ENCODE data around the gene ZCCHC12.
"Not testable (repeated sequence)": the region's sequence is repeated elsewhere in the genome, so short reads cannot be mapped to it uniquely, and the experiment has no call there.

The ZCCHC12 gene

DNA sequence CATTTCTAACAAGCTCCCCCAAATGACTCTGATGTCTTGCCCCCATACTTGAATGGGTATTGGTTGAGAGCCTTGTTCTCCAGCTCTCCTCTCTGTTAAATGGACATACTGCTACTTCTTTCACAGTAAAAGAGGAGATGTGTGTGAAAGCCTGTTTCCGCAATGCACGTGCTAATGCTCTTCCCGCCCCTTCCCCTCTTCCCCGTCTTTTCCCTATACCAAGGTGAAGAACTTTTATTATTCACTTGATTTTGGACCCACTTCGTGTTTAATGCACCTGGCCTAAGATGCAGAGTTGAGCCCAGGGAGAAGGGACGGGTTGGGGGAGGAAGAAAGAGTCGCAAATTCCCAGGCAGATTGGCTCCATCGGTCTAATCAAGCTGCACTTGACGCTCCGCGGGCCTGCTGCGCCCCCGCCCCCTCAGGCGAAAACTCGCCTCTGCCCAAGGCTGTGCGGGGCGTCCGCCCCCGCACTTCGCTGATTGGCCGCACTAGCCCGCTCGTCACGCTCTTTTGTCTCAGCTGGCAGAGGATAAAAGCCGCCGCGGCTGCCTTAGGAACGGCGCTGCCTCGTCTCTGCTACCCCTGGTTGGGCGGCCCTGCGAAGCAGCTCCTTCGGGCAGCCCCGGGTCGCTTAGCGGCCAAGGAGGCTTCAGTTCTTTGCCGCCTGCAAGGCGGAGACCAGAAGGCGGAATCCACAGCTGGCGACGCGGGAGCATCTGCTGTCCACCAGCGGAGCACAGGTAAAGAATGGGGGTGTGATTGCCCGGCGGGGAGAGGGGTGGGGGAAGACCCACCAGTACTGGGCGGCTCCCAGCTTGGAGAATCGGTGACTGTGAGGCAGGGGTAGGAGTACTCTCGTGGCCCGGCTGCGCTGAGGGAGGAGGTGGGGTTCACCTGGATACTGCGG, at the start of gene ZCCHC12:
Gene ZCCHC12 (plus strand): TSS at position 562 of the 910 bp plus-strand sequence. CDS start 1,421 bp downstream, outside the sequence.
- peak; percentile 19 for DNase-seq

DNA sequence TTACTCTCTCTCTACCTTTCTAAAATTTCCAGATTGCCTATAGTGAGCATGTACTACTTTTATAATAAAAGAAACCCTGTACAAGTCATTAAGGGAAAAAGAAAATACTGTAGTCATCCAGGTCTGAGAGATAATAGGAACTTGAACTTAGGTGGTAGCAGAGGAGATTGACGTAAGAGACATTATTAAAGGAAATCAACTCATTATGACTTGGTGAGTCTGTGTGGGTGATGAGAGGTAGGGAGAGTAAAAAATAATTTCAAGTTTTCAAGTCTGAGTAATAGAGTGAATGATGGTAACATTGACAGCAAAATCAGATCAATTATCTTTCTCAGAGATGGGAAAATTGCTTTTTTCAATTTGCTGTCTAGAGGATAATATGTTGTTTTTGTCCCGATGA, 44.0 kb upstream of the ZCCHC12 start:
- DNase-seq, result no peak

DNA sequence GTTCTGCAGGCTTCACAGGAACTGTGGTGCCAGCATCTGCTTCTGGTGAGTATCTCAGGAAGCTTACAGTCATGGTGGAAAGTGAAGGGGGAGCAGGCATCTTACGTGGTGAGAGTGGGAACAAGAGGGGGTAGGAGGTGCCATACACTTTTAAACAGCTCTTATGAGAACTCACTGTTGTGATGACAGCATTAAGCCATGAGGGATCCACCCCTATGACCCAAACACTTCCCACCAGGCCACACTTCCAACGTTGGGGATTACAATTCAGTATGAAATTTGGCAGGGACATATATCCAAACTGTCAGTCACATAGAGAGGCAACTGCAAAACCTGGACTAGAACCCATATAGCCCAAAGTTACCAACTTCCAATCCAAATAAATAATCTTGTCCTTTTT, 43.1 kb upstream of the ZCCHC12 start:
- no peak for DNase-seq

DNA sequence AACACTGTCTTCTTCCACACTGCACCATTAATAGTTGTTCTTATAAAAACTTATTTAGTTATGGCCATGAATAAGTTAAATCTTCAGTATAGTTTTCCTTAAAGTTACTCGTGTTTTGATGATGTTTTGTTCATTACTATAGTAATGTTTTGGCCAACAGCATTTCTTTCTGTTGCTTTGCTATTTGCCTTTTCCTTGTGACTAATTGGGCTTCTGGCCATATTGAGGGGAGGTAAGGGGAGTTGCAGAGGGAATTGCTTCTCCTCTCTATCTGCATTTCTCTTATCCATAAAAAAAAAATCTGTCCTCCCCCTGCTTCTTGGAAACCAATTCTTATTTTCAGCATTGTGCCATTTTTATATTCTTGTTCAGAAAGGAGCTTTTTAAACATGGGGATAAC, 42.7 kb upstream of the ZCCHC12 start:
- no peak for DNase-seq

DNA sequence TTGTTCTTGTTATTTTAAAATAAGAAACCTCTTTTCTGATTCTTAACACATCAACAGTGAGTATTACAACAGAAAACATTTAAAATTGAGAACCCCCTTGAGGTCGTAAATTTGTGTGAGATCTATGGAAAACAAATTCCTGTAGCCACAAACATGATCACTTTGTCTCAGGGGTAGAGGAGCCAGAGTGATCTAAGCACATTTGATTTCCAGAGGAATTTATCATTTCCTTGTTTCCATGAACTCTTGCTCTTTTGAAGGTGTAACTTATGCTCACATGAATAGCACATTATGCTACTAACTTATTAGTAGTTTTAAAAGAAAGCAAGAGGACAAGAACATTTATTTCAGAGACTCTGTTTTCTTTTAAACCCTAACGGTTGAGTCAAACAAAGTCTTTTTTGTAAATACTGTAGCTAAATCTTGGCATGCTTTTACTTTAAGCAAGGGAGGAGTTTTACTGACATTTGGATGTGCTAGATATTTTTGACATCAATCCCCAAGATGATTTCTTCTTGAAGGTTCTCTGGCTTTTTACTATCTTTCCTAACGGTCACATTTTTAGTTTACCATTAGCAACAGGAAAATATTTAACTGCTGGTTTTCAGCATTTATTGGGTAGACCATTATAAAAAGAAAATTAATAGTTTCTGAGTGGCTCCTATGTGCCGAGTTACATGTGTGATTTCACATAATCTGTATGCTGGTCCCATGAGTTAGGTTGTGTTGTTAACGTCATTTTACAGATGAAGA, 27.9 kb upstream of the ZCCHC12 start:
- no peak for DNase-seq

DNA sequence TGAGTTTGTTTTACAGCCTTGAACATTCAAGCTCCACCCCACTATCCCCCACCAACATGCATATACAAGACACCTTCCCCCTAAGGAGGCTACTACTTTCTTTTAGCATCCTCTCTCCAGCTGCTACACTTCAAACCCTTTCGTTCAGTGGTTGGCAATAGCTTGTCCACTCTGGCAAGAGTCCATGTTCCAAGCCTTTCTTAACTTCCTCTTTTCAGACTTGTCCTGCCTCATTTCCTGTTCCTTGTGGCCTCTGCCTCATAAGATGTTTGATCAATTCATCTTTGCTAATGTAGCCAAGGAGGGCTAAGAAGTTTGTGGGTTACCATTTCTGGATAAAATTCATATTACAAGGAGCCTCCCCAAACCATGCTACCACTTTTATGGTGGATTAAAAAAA, 20.8 kb upstream of the ZCCHC12 start:
- peak; percentile 27 for DNase-seq

DNA sequence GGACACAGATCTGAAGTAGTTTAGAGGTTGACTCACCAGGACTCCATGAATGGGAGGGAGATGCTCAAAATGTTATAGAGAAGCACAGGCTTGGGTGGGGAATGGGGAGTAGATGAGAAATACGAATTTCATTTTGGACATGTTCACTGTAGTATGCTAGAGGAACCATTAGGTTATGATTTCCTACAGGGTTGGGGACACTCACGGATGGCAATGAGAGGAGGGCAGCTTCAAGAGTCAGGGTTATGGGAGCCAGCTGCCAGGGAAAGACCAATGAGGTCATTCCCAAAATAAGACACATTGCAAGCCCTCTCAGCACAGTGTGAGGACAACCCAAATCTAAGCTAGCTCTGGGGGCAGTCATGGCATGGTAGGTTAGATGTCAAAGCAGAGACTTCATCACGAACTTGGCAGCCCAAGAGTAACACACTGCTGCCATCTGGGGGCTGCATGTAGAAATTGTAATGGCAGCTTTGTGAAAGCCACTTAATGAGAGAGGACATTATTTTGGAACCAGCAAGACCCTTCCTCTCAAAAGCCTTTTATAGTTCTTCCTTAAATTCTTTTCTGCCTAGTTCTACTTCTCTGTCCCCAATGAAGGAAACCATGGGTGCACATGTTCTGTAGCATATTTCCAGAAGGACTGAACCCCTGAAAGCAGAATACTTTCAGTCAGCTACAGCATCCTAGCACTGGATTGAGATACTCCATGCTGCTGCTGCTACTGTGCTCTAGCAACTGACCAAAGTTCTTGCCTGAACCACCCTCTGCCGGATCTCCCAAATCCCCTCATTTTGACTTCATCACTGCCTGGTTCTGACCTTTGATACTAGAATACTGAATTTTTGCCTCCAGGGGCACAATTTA, 16.2 kb upstream of the ZCCHC12 start:
- DNase-seq, result peak; percentile 40

DNA sequence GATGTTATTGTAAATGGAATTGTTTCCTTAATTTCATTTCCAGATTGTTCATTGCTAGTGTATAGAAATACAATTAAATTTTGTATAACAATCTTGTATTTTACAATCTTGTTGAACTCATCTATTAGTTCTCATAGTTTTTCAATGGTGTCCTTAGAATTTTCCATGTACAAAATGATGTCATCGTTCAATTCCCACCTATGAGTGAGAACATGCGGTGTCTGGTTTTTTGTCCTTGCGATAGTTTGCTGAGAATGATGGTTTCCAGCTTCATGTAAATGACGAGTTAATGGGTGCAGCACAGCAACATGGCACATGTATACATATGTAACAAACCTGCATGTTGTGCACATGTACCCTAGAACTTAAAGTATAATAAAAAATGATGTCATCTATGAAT, 6.4 kb upstream of the ZCCHC12 start:
- DNase-seq, result not testable (repeated sequence)

DNA sequence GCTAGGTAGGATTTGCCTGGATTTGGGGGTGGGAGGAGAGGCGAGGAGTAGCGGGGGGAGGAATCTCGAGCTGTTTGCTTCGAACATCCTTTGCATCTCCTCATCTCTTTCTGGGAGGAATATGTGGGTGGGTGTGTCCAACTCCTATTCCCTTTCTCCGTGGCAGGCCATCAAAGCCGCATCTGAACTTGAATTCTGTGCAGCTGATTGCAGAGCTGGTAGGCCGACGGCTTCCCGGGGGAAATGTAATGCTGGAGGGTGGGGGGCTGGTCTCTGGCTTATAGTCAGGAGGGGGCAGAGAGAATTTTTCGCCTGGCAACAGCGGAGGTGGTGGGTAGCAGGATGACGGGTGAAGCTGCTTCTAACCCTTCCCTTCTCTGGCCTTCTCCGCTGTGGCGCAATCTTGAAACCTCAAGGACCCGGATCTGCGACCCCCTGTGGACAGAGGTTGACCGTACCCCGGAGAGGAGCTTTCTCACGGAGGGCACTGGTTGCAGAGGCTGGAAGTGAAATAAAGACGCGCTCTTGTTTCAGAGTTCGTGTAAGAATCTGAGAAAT, 628 bp downstream of the ZCCHC12 start:
- no peak for DNase-seq

DNA sequence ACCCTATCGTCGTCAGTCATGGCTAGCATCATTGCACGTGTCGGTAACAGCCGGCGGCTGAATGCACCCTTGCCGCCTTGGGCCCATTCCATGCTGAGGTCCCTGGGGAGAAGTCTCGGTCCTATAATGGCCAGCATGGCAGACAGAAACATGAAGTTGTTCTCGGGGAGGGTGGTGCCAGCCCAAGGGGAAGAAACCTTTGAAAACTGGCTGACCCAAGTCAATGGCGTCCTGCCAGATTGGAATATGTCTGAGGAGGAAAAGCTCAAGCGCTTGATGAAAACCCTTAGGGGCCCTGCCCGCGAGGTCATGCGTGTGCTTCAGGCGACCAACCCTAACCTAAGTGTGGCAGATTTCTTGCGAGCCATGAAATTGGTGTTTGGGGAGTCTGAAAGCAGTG, 1.6 kb downstream of the ZCCHC12 start:
- no peak for DNase-seq

DNA sequence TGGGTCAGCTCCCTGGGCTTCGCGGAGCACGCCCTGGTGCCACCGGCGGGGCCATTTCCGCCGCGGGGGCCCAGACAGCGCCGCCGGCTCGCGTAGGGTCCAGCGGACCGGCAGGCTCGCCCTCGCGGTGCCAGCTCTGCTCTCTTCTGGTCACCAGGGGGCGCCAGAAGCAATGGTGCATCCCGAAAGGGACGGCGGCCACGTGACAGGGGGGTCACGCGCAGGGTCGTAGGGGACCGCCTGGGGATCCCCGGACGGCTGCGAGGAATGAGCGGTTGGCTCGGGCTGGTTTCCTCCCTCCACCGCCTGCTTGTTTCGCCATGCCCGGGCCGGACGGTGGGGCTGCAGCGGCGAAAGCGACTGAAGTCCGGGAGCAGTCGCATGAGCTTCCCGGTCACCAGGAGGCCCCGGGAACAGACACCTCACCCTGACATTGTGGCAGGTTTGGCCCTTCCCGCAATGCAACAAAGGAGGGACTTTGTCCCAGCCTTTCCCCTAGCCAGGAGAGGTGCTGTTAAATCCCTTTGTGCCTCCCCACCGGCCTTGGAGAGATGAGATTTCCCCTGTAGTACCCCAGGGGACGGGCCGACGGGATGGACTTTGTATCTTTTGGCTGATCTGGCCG, 15.8 kb downstream of the ZCCHC12 start:
- peak; percentile 52 for DNase-seq

DNA sequence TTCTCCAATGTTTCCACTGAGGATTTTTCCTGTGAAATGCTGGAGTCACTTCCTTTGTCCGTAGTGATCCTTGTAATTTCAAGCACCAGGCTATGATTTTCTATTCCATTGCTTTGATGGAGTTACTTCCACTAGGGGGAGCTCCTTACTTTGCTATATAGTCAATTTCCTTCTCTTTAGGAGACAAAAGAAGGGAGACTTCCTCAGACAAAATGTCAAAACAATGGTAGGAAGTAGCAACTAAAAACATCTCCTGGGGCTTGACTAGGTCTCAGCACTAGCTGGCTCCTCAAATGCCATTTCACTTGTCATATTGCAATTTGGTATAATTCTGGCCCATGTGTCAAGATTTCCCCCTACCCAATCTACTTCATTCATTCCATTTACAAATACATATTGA, 24.1 kb downstream of the ZCCHC12 start:
- peak; percentile 52 for DNase-seq

DNA sequence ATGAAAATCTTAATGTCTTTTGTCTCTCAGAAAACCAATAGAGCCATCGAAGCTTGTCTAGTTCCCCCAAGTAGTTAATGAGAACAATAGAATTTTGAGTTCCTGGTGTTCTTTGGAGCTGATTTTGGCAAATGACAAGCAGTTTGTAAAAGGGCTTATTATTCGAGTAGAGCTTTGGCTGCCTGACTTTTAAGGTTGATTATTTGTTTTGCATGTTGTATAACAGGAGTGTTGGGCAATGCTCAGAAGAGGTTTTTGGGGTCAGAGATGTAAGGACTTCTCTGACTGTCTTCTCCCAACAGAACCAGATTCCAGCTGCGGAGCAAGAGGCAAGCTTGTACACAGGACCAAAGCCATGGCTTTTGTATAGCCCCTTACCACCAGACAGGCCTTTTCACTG, 30.0 kb downstream of the ZCCHC12 start:
- DNase-seq, result no peak

DNA sequence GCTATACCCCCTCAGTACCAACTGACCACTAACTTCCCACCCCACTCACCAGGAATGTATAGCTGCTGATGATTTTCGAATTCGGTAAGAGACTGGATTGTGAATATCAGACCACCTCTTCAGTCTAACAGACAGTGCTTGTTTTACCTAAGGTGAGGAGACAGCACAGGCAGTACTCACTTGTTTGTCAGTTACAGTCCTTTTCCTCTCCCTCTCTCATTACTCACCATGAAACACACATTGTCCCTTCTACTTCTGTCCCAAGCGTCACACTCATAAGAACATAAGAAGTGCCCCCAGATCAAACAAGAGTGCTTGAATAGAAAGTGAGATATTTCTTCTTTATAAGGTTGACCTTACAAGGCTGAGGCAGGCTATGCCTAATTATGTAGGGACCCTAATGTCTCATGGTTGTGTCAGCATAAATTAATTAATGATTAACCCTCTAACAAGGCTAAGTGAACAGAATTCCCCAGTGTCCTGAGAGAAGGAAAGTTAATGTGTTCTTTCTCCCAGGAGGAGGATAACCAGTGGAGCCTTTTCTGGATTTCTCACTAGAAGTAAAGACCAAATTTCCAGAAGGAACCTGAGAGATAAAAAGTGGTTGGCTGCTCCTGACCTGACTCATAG, 32.2 kb downstream of the ZCCHC12 start:
- no peak for DNase-seq

DNA sequence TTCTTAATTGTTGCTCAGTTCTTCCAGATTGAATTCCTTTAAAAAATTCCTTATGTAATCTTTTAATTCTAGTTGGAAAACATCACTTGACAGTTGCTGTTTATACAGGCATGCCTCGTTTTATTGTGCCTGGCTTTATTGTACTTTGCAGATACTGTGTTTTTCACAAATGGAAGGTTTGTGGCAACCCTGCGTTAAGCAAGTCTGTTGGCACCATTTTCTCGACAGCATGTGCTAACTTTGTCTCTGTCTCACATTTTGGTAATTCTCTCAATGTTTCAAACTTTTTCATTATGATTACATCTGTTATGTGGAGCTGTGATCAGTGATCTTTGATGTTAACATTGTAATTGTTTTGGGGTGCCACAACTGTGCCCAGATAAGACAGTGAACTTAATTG, 33.4 kb downstream of the ZCCHC12 start:
- DNase-seq, result no peak

DNA sequence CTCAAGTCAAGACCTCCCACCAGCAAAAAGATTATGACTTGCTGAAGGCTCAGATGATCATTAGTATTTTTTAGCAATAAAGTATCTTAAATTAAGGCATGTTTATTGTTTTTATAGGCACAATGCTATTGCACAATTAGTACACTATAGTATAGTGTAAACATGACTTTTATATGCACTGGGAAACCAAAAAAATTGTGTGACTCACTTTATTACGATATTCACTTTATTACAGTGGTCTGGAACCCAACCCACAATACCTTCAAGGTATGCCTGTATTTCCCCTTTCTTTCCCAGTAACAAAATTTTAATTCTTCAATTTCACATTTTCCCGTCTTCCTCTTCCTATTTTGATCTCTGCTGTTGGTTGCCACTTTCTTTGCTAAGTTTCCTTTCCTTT, 37.7 kb downstream of the ZCCHC12 start:
- DNase-seq, result no peak

DNA sequence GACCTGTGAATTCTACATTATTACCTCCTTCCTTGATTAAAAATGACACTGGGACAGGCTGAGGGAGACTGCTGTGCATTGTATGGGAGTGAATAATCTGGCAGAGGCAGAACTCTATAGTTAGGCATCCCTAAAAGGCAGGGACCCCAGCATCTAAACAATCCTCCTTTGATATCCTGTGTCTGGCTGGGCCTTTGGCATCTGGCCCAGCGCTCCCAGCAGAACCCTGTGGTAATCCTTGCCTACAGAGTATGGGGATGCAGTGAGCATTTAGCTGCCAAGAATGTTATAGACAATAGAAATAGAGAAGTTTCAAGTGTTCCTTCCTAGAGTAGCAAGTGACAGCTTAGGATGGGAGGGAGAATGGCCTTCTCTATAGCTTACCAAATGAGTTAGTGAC, 38.5 kb downstream of the ZCCHC12 start:
- DNase-seq, result no peak

DNA sequence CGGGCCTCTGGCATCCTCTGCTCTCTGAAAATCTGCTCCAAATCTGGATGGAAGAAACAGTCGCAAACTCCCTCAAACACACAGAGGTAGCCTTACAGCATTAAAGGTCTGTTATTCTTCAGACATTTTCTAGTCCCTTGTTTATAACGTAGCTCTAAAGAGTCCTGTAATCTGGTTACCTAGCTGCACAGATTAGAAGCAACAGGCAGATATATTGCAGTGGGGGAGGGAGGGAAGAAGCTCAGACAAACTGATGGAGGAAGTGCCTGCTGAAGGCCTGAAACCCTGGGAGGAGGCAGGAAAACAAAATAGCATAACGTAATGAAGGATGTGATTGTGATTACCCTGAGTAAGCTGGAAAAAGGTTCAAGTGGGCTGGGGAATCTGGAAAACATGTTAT, 39.4 kb downstream of the ZCCHC12 start:
- no peak for DNase-seq

DNA sequence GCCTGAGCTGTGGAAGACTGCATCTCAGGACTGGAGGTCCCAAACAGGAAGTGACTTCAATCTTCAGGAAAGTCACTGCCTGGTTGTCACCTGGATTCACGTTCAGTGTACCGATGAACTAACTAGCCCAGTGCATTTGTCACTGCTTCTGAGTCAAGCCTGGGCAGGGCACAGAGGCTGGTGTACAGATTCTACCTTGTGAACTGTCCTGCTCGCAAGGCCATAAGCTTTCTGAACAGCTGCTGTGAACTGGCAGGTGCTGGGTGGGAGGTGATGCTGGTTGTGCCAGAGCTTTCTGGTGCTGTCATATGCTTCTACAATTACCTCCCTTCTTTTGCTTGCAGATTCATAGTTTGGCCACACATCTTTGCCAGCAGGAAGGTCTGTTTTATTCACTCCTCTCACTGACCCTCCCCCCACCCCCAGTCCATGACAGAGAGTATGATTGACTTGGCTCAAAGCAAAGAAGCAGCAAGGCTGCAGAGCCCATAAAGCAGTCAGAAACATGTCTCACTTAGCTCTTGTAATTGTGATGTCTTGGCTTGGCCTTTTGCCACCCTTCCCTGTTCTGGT, 40.5 kb downstream of the ZCCHC12 start:
- DNase-seq, result no peak

DNA sequence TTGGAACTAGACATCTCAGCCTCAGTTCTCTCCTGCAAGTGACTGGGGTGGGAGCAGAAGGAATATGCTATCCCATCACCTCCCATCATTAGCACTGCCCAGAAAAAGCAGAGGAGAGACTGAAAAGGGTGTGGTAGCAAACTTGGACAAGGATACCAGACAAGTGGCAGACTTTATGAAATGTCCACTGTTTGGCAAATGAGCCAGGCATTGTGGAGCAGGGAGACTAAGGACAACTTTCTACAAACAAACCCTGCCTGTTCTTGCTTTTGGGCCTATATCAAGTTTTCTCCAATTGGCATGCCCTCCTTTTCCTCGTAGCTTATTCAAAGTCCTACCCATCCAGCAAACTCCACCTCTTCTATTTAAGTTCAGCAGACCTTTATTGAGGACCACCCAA, 41.6 kb downstream of the ZCCHC12 start:
- DNase-seq, result no peak

DNA sequence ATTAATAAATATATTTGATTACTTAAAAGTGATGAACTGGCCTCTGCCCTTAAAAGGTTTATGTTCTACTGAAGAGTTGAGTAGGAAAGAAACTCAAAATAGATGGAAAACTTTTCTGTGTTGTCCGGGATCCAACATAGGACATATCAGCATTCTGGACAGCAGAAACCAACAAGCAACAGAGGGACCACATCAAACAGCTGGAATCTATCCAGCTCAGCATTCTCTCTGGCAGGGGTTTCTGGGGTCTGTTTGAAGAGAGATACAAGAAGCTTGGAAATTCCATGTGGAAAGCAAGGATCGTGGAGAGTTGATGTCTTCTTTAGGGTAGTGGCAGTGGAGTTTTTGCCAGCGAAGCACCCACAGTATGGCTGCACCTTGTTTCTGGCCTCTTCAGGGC, 43.6 kb downstream of the ZCCHC12 start:
- DNase-seq, result no peak

Measured in hematopoietic multipotent progenitor cell treated with erythropoietin and hydrocortisone succinate and interleukin-3 and kit ligand, for 8 days (in vitro differentiated cells).